LNCaP clone FGC (cell line): Measurements from ENCODE around the gene MID1.

Source experiments
- DNase-seq: peaks from one replicate; pipeline ENCODE4 v3.0.0-alpha.2; 2011; ENCODE audit warnings: low read depth
- H3K4me3 ChIP-seq: 2 replicates; pipeline ENCODE4 v1.5.1; 2011; ENCODE audit warnings: mild to moderate bottlenecking, low read depth, low read length, control low read depth
- TF ChIP-seq, protein P1 (sequence below): IDR thresholded peaks from 2 replicates; pipeline ENCODE4 v1.5.1; 2012; ENCODE audit warnings: mild to moderate bottlenecking; ENCODE audit not compliant: control insufficient read depth, insufficient read depth; ENCODE audit errors: extremely low read depth

Gene MID1

DNA sequence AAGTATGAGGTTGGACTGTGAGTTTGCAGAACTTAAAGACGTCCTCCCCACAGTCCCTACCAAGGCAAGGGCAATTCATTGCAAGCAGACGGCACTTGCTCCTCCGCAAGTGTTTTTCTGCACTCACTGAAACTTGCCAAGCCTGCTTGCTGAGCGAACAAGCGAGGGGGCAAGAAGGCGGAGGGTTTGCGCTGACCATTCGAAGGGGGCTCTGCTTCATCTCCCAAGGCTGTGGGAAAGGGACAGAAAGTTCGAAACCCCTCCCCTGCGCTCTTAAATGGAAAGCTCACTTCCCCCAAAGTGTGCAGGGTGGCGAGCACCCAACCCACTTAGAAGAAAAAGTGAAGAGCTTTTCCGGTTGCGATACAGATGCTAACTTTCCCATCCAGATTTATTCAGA lies 1.4 kb downstream of the MID1 start:
- TF ChIP-seq, protein P1, sequence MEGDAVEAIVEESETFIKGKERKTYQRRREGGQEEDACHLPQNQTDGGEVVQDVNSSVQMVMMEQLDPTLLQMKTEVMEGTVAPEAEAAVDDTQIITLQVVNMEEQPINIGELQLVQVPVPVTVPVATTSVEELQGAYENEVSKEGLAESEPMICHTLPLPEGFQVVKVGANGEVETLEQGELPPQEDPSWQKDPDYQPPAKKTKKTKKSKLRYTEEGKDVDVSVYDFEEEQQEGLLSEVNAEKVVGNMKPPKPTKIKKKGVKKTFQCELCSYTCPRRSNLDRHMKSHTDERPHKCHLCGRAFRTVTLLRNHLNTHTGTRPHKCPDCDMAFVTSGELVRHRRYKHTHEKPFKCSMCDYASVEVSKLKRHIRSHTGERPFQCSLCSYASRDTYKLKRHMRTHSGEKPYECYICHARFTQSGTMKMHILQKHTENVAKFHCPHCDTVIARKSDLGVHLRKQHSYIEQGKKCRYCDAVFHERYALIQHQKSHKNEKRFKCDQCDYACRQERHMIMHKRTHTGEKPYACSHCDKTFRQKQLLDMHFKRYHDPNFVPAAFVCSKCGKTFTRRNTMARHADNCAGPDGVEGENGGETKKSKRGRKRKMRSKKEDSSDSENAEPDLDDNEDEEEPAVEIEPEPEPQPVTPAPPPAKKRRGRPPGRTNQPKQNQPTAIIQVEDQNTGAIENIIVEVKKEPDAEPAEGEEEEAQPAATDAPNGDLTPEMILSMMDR, result no peak
- peak overlapping the region; percentile 26; the same call in 1 of the 2 replicates for H3K4me3 ChIP-seq
- DNase-seq, result no peak

DNA sequence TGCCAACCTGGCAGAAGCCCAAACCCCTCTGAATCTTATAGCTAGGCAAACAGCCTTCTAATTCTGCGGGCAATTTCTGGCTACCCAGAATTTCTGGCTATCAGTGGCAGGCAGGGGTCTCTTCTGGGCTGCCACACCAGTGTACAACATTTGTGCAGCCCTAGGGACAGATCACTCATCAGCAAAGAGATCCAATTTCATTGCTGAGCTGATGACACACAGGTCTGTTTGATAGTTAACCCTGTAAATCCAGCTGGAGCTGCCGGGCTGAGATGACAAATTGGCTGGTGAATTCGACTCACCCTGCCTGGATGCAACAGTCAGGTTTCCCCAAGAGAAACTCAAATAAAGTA lies 2.4 kb downstream of the MID1 start:
- TF ChIP-seq, protein P1, result no peak
- no peak overlapping the region for H3K4me3 ChIP-seq
- no peak for DNase-seq

DNA sequence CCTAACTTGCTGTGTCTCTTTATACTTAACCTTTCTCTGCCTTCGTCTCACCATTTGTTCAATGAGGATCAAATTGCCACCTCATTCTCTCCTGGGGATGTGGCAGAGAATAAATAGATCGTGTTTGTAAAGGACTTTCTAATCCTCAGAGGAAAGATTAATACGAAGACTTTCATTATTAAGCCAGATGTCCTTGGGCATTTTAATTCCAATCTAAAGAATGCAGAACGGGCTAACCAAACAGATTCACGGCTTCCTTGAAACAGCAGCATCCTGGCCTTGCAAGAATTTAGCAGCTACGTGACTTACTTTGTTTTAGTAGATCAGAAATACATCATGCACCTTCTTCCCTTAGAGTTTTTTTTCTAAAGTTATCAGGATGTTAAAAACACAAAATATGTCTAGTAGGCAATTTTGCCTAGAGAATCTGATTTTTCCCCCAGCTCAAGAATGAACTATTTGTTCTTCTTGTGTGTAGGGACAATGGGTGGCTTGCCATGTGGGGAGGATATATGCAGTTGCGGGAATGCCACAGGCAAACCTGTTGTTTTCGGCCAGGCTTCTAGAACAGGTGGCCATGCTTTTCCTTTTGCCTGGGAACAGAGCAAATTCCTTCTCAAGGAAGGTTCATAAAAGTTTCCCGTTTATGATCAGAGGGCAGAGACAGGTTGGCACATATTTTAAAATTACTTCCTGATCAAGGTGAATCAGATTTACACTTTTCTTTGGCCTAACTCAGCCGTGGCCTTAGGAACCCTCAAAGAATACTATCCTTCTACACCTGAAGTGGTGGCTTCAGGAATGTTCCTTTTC lies 3.0 kb downstream of the MID1 start:
- TF ChIP-seq, protein P1, result no peak
- DNase-seq, result no peak
- no peak overlapping the region for H3K4me3 ChIP-seq

DNA sequence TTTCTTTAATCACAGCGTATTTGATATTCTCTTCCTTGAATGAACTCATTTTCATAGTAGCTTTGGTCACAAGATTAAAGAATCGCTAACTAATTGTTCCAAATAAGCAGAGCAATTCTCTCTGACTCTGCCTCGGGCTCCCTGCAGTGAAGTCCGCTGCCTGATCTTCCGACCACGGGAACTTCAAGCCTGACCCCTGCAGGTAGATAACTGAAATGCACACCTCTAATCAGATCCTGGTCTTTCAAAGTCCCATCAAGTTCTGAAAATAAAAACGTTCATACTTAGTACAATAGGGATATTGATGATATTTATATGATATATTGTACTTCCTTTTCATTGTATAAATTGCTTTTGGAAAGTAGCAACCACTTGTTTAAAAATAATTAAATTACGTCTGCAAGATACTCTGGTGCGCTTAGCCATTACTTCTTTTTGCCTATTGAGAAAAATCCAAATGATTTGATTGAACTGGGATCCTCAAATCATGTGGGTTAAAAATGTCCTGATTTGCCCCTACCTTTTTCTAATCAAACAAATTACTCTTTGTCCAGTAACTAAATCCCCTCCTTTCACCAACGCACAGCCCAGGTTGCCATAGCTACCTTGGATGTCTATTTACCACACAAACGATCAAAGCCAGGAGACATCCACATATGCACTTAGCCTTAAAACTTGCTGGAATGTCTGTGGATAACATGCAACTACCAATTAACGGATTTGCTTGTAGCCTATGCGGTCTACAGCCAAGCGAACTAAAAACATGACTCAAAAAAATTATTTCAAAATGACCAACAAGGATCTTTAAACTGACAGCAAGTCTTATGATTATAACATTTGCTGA lies 4.2 kb downstream of the MID1 start:
- H3K4me3 ChIP-seq, result no peak overlapping the region
- DNase-seq, result no peak
- TF ChIP-seq, protein P1, result peak; percentile 60

DNA sequence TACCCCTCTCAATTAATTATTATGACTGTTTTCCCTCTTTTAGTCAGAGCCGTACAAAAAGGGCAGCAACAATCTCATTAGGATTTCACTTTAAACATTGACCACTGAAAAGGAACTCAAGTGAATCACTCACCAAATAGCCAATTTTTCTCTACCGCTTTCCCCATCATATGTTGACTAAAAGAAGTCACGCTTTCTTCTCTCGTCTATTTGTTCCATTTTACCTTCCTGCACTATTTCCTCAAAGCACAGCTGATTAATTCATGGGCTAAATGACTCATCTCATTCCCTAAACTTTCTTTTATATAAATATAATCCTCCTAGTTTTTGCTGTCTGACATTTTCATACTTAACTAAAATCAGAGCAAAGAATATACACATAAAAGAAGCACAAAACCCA lies 8.2 kb downstream of the MID1 start:
- TF ChIP-seq, protein P1, result no peak

DNA sequence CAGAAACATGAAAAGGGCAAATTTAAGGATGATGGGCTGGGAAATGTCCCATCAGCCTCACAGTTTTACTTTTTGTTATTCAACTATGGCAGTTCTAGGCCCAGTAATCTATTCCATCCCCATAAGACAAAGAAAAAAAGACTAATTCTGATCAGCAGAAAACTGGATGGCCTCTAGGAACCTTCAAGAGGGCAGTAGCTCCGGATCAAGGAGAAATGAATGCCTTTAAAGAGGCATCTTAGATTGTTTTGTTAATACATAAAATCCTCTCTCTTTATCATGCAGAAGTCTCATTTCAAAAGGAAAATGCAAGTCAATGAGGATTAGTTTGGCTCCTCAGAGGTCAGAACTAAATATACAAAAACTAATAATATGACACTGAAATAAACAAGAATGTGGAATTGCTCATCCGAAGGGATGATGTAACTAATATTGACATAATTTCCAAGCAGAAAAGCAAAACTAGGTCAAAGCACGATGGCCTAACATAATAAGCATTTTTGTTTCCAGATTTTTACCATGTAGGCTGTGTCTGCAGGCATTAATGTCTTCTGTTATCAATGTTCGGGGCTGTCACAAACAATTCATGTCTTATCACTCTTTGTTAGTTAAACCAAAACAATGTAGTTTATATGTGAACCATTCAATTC lies 8.8 kb downstream of the MID1 start:
- TF ChIP-seq, protein P1, result no peak
- no peak for DNase-seq
- no peak overlapping the region for H3K4me3 ChIP-seq

More for the DNA sequence above, 8.2 kb downstream of the MID1 start:
- no peak for DNase-seq
- no peak overlapping the region for H3K4me3 ChIP-seq
